Activated CD8-positive, alpha-beta memory T cell treated with anti-CD3 and anti-CD28 coated beads, Interleukin-2, amount 50 U/mL, for 24 hours (primary cell): ENCODE results near the gene FERMT1.

Experiments
- DNase-seq: peaks from one replicate; pipeline ENCODE4 v3.0.0-alpha.2; 2020; ENCODE audit errors: extremely low read depth

The FERMT1 gene, protein sequence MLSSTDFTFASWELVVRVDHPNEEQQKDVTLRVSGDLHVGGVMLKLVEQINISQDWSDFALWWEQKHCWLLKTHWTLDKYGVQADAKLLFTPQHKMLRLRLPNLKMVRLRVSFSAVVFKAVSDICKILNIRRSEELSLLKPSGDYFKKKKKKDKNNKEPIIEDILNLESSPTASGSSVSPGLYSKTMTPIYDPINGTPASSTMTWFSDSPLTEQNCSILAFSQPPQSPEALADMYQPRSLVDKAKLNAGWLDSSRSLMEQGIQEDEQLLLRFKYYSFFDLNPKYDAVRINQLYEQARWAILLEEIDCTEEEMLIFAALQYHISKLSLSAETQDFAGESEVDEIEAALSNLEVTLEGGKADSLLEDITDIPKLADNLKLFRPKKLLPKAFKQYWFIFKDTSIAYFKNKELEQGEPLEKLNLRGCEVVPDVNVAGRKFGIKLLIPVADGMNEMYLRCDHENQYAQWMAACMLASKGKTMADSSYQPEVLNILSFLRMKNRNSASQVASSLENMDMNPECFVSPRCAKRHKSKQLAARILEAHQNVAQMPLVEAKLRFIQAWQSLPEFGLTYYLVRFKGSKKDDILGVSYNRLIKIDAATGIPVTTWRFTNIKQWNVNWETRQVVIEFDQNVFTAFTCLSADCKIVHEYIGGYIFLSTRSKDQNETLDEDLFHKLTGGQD

DNA sequence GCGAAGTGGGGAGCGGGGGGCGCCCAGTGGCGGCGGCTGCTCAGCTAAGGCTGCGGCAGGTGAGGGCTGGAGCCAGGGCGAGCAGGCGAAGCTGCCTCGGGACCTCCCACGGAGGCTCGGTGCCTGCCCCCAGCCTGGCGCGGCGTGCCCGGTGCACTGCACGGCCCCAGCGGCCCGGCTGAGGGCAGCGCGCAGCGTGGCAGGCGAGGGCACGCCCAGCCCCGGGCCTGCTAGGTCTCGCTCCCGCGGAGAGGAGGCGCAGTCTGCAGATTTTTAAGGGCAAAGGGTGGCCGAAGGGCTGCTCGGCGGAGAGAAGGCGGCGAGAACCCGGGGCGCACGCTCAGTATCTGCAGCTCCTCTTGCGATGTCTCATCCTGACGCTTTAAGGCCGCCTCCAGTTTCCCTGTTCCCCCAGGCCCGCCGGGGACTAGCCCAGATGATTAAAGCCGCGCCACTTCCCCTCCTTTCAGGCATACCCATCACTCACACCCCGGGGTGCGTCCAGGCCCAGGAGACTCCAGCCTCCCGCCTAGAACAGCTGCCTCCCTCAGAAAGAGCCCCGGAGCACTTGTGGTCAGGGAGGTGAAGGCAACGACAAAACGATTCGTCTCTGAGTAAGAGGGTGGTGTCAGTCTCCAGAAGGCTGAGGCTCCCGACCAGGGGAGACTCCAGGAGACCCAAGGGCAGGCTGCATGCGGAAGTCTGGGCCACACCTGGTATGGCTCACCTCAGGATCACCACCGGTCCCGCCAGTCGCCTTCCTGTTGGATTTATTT lies at the start of gene FERMT1:
TSS of gene FERMT1 (minus strand) at position 158 of the 776 bp plus-strand sequence. CDS start 3,476 bp downstream, outside the sequence.
- peak; percentile 12 for DNase-seq

- no peak for DNase-seq
Measured at GRCh38 chr20:6169251-6169650, 46.4 kb upstream of the FERMT1 start.

DNA sequence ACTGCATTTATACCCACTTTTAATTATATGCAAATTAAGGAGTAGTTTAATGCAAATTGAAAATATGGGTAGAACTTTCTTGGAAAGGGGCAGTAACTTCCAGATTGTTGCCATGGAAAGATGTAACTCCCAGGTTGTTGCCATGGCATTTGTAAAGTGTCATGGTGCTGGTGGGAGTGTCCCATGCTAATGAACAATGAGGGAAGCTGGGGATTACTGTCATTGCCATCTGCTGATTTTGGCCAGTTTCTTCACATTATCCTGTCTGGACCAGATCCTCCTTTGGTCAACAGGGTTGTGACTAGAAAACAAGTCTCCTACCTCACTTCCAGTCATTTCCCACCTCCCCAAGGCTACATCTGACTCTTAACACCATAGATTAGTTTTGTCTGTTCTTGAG lies 45.4 kb upstream of the FERMT1 start:
- DNase-seq: no peak

GRCh38 chr20:6165346-6165745 lies 42.5 kb upstream of the FERMT1 start:
- no peak for DNase-seq

DNA sequence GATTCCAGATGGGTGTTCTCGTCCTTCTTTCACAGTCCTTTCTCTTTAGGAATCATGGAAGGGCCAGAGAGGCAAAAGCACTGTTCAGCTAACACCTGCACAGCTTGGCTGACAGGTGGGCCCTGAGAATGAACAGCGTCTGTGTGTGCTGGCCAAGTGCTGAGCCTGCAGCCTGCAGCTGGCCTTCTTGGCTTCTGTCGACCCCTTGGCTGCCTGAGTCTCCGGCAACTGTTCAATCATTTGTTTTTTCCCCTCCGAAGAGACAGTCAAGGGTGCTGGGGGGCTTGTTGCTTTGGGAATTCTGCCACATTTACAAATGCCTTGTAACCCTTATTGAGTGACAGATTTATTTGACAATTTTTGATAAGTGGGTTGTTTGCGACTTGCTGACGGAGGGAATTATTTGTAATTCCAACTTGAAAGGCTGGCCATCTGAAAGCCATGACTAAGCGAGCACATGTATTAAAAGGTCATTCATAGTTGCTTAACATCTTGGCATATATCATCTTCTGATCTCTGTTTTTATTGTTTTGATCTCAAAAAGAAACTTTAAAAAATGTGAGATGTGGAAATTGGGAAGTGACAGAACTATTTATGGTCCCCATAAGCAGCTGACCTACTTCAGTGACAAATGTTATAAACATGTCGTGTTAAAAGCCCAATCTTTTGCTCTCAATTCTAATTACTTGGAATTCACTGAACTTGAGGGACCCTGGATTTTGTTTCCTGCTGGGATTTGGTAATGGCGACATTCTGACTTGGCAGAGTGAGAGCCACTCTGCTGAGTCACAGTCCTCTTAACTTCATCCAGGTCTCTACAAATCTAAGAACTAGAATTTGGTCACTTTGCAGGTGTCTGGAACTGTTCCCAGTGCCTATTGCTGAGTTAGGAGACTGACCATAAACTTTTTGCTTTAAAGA lies 41.9 kb upstream of the FERMT1 start:
- DNase-seq: no peak

GRCh38 chr20:6160736-6161135 lies 37.9 kb upstream of the FERMT1 start:
- DNase-seq: no peak

DNA sequence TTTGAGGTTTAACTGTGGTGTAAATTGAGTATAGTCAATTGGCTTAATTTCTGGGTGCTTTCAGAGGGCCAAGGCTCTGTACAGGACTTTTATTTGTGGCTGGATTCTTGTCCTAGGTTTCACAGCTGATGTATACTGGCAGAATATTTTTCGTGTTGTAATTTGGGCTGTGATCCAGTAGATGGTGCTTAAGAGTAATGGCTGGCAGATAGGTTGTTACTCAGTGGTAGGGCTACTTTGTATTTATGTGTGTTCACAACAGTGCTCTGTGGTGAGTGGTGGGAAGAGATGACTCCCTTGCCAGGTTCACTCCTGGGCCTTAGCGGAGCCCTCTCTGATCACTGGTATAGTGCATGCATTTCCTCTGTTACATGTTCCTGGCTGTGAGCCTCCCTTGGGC lies 34.5 kb upstream of the FERMT1 start:
- no peak for DNase-seq

- no peak for DNase-seq
Measured at GRCh38 chr20:6152777-6153176, 29.9 kb upstream of the FERMT1 start.

GRCh38 chr20:6148073-6148472 lies 25.2 kb upstream of the FERMT1 start:
- no peak for DNase-seq

GRCh38 chr20:6142348-6142993 lies 19.6 kb upstream of the FERMT1 start:
- peak; percentile 12 for DNase-seq

- no peak for DNase-seq
Measured at GRCh38 chr20:6140947-6141346, 18.1 kb upstream of the FERMT1 start.

- DNase-seq: no peak
Measured at GRCh38 chr20:6135347-6135746, 12.5 kb upstream of the FERMT1 start.

GRCh38 chr20:6134592-6134991 lies 11.8 kb upstream of the FERMT1 start:
- DNase-seq: no peak

- DNase-seq: no peak
Measured at GRCh38 chr20:6130045-6130444, 7.2 kb upstream of the FERMT1 start.

DNA sequence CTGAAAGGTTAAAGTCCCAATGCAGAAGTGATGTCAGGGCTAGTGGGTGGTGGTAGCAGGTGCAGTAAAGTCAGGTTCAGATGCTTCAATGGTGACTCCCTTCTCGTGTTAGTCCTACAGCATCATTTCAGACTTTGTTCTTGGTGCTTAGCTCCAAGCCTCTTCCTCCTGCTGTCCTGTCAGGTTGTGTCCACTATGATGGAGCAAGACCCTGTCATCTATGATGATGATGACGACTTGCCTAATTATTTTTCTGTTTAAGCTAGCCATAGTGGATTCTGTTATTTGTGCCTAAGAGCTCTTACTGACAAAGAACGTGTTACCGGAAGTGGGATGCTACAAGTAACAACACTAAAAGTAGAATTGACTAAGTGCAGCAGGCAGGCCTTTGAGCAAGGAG lies 5.0 kb upstream of the FERMT1 start:
- no peak for DNase-seq

DNA sequence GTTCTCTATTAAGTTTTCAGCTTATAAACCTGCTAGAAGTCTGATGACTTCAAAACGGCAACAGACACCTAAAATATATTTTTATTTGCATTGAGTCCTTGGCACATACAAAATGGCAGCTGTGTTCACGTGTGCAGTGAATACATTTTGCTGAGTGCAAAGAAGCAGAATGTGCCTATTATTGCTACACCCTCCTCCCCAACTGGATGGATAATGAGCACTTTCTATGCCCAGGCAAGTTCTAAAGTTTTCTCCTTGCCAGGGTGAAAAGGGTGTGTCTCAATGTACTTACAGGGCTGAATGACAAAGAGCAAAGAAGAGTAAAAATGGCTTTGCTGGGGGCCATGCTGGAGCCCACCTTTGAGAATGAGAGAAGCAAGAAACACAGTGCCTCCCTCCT lies 4.0 kb upstream of the FERMT1 start:
- DNase-seq: no peak

GRCh38 chr20:6123649-6124014 lies 802 bp upstream of the FERMT1 start:
- DNase-seq: no peak

GRCh38 chr20:6122111-6122872 lies 538 bp downstream of the FERMT1 start:
- no peak for DNase-seq

DNA sequence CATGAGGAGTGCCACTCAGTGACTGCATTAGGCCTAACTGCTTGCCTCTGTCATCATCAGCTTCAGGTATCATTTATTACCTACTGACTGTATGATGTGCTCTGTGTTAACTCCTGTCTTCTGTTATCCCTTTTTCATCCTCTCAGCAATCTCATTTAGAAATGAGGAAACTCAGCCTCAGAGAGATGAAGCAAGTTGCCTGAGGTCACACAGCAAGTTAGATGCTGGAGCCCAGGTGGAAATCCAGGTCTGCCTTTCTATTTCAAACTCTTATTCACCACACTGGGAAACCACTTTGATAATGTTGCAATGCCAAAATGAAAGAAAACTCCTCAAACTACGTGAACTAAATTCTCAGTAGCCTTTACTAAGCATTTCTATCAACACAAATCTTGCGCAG lies 1.3 kb downstream of the FERMT1 start:
- DNase-seq: no peak

DNA sequence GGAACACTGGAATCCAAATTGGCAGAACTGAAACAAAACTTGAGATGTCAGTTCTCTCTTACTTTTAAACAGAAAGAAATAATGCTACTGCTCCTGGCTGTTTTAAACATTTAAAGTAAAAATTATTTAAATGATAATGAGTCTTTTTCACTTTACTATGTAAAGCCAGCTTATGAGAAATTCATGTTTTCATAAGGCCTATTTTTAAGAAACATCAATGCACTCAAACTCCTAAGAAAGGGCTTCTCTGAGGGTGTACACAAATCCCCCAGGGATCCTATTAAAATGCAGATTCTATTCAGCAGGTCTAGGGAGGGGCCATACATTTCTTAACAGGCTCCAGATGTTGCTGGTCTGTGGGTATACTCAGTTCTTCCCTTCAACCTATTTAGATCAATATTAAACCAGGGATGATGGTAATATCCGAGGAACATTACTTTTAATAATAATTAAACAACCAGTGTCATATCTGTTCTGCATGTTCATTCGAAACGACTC lies 2.3 kb downstream of the FERMT1 start:
- DNase-seq: no peak
